Gastroesophageal sphincter (tissue), 3 donors: ENCODE data around the gene C4BPA.

ENCODE experiments used
- POLR2A ChIP-seq, 2 donors: fragments of 450-650 bp; IDR thresholded peaks; one replicate each; pipeline ENCODE4 v1.6.1; 2017; ENCODE audit warnings: antibody characterized with exemption in 2 of 2, mild to moderate bottlenecking in 2 of 2, moderate library complexity in 1 of 2
- POLR2AphosphoS5 ChIP-seq: sonication (generic); formaldehyde crosslinking; IDR thresholded peaks from one replicate; pipeline ENCODE4 v1.6.1; 2017; ENCODE audit warnings: antibody characterized with exemption
- TF ChIP-seq, protein P1 (sequence below), 4 experiments: fragments of 200-600 bp in 2 of 4; fragments of 450-650 bp in 2 of 4; sonication (generic) in 1 of 4; IDR thresholded peaks; one replicate each; pipeline ENCODE4 v1.5.1; 2017 to 2019; ENCODE audit warnings: antibody characterized with exemption in 4 of 4, mild to moderate bottlenecking in 2 of 4, moderate library complexity in 2 of 4

DNA sequence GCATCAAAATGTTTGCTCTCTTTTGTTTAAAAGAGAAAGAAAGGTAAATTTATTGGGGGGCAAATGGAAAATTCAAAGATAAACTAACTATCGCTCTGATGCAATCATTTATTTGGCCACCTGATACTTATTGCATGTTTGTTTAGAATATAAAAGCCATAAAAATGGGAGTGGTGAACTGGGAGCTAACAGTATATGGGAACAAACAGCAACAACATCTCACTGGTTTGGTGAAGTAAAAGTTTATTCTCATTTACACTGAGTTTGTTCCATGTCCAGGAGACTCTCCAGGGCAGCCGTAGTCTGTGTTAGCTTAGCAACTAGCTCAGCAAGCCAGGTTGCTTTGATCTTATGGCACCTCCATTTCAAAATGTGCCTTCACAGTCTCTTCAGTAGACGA is 20.4 kb downstream of the C4BPA start:
- TF ChIP-seq, protein P1, sequence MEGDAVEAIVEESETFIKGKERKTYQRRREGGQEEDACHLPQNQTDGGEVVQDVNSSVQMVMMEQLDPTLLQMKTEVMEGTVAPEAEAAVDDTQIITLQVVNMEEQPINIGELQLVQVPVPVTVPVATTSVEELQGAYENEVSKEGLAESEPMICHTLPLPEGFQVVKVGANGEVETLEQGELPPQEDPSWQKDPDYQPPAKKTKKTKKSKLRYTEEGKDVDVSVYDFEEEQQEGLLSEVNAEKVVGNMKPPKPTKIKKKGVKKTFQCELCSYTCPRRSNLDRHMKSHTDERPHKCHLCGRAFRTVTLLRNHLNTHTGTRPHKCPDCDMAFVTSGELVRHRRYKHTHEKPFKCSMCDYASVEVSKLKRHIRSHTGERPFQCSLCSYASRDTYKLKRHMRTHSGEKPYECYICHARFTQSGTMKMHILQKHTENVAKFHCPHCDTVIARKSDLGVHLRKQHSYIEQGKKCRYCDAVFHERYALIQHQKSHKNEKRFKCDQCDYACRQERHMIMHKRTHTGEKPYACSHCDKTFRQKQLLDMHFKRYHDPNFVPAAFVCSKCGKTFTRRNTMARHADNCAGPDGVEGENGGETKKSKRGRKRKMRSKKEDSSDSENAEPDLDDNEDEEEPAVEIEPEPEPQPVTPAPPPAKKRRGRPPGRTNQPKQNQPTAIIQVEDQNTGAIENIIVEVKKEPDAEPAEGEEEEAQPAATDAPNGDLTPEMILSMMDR (IDR thresholded peaks at IDR 0.05): no peak
- TF ChIP-seq POLR2A (IDR thresholded peaks at IDR 0.05) (no peak), POLR2AphosphoS5 (no peak)
